Measurements from ENCODE around the gene WDR20. TPM values are rescaled to one million over a fixed set of nuclear protein-coding genes. Genes with fewer than 3 reads are reported as not detected.
"Not testable (repeated sequence)": the region's sequence is repeated elsewhere in the genome, so short reads cannot be mapped to it uniquely, and the experiment has no call there.

Gene WDR20
- total RNA-seq, 2 experiments from 2014 or later: 30.3 to 30.6 TPM

GRCh38 chr14:102235275-102235897, 95.7 kb downstream of the WDR20 start:
- Mint-ChIP-seq H3K4me3 (no peak overlapping the region), H3K9me3 (ENCODE audit: insufficient read depth) (no peaks in the 10 kb centered on the region), H3K27ac (no peak overlapping the region), H3K4me1 (ENCODE audit: low read depth) (no peaks in the 10 kb centered on the region), H3K27me3 (ENCODE audit: low read depth) (no peaks in the 10 kb centered on the region), H3K36me3 (ENCODE audit: low read depth) (no peaks in the 10 kb centered on the region)
- ChIA-PET POLR2A (no interaction called here), CTCF (interaction anchor here (1.3 kb wide), 1 partner anchor 69 kb away, joined by 3 read pairs; the partner anchor contains the start of gene MOK)
- peak; percentile 96 for ATAC-seq
- DNase-seq: peak; percentile 85

GRCh38 chr14:102236026-102236425, 96.3 kb downstream of the WDR20 start:
- CTCF ChIA-PET: interaction anchor here (1.2 to 2.1 kb wide), 5 partner anchors 15 to 82 kb away, joined by 3 to 10 read pairs (median 3); partner anchors contain the start of gene MOK
- no peak overlapping the region for H3K4me3 Mint-ChIP-seq
- DNase-seq (no peak), ATAC-seq (no peak)
- H3K4me1 Mint-ChIP-seq (ENCODE audit: low read depth): no peaks in the 10 kb centered on the region
- no peaks in the 10 kb centered on the region for H3K36me3 Mint-ChIP-seq (ENCODE audit: low read depth)
- POLR2A ChIA-PET: no interaction called here
- H3K9me3 Mint-ChIP-seq (ENCODE audit: insufficient read depth): no peaks in the 10 kb centered on the region
- H3K27ac Mint-ChIP-seq: no peak overlapping the region
- no peaks in the 10 kb centered on the region for H3K27me3 Mint-ChIP-seq (ENCODE audit: low read depth)

GRCh38 chr14:102238131-102238530, 98.4 kb downstream of the WDR20 start:
- CTCF ChIA-PET: interaction anchor here (0.7 to 2.1 kb wide), 3 partner anchors 54 to 76 kb away, joined by 3 to 5 read pairs (median 4); partner anchors contain the start of gene MOK
- no peak overlapping the region for H3K27ac Mint-ChIP-seq
- POLR2A ChIA-PET: no interaction called here
- no peaks in the 10 kb centered on the region for H3K4me1 Mint-ChIP-seq (ENCODE audit: low read depth)
- H3K4me3 Mint-ChIP-seq: no peak overlapping the region
- H3K27me3 Mint-ChIP-seq (ENCODE audit: low read depth): no peaks in the 10 kb centered on the region
- no peaks in the 10 kb centered on the region for H3K36me3 Mint-ChIP-seq (ENCODE audit: low read depth)
- DNase-seq: no peak
- no peaks in the 10 kb centered on the region for H3K9me3 Mint-ChIP-seq (ENCODE audit: insufficient read depth)
- no peak for ATAC-seq

- no peak overlapping the region for H3K4me3 Mint-ChIP-seq
- H3K9me3 Mint-ChIP-seq (ENCODE audit: insufficient read depth): no peaks in the 10 kb centered on the region
- H3K4me1 Mint-ChIP-seq (ENCODE audit: low read depth): no peaks in the 10 kb centered on the region
- ATAC-seq (no peak), DNase-seq (no peak)
- no peaks in the 10 kb centered on the region for H3K27me3 Mint-ChIP-seq (ENCODE audit: low read depth)
- POLR2A ChIA-PET: no interaction called here
- H3K27ac Mint-ChIP-seq: no peak overlapping the region
- no peaks in the 10 kb centered on the region for H3K36me3 Mint-ChIP-seq (ENCODE audit: low read depth)
- CTCF ChIA-PET: interaction anchor here (1.6 kb wide), 1 partner anchor 76 kb away, joined by 5 read pairs; no protein-coding TSS in a partner anchor
Observed at GRCh38 chr14:102238766-102239165, 99.1 kb downstream of the WDR20 start.

GRCh38 chr14:102239231-102239630, 99.5 kb downstream of the WDR20 start:
- no peak for DNase-seq
- no peaks in the 10 kb centered on the region for H3K9me3 Mint-ChIP-seq (ENCODE audit: insufficient read depth)
- ChIA-PET POLR2A (no interaction called here), CTCF (interaction anchor here (1.6 kb wide), 1 partner anchor 75 kb away, joined by 5 read pairs; no protein-coding TSS in a partner anchor)
- H3K27ac Mint-ChIP-seq: no peak overlapping the region
- no peak for ATAC-seq
- H3K4me1 Mint-ChIP-seq (ENCODE audit: low read depth): no peaks in the 10 kb centered on the region
- no peaks in the 10 kb centered on the region for H3K36me3 Mint-ChIP-seq (ENCODE audit: low read depth)
- H3K4me3 Mint-ChIP-seq: no peak overlapping the region
- no peaks in the 10 kb centered on the region for H3K27me3 Mint-ChIP-seq (ENCODE audit: low read depth)

- CTCF ChIA-PET; DNase-seq; H3K9me3 Mint-ChIP-seq (ENCODE audit: insufficient read depth); H3K27ac Mint-ChIP-seq; H3K36me3 Mint-ChIP-seq (ENCODE audit: low read depth); H3K4me1 Mint-ChIP-seq (ENCODE audit: low read depth); ATAC-seq; H3K27me3 Mint-ChIP-seq (ENCODE audit: low read depth); H3K4me3 Mint-ChIP-seq: not testable (repeated sequence)
- POLR2A ChIA-PET: interaction anchor here (0.6 kb wide), 1 partner anchor 329 kb away, joined by 3 read pairs; no protein-coding TSS in a partner anchor
Observed at GRCh38 chr14:102240481-102240880, 100.8 kb downstream of the WDR20 start.

- Mint-ChIP-seq H3K9me3 (ENCODE audit: insufficient read depth) (no peaks in the 10 kb centered on the region), H3K4me1 (ENCODE audit: low read depth) (no peaks in the 10 kb centered on the region), H3K36me3 (ENCODE audit: low read depth) (no peaks in the 10 kb centered on the region), H3K27me3 (ENCODE audit: low read depth) (no peaks in the 10 kb centered on the region), H3K27ac (no peak overlapping the region), H3K4me3 (no peak overlapping the region)
- no peak for DNase-seq
- ATAC-seq: no peak
- ChIA-PET POLR2A (interaction anchor here (0.6 kb wide), 1 partner anchor 328 kb away, joined by 3 read pairs; no protein-coding TSS in a partner anchor), CTCF (no interaction called here)
Observed at GRCh38 chr14:102241147-102241546, 101.5 kb downstream of the WDR20 start.

GRCh38 chr14:102243795-102244194, 104.1 kb downstream of the WDR20 start:
- H3K27me3 Mint-ChIP-seq (ENCODE audit: low read depth); H3K9me3 Mint-ChIP-seq (ENCODE audit: insufficient read depth); H3K27ac Mint-ChIP-seq; H3K4me3 Mint-ChIP-seq; ATAC-seq; CTCF ChIA-PET; H3K36me3 Mint-ChIP-seq (ENCODE audit: low read depth); H3K4me1 Mint-ChIP-seq (ENCODE audit: low read depth); DNase-seq; POLR2A ChIA-PET: not testable (repeated sequence)

GRCh38 chr14:102246071-102246470, 106.4 kb downstream of the WDR20 start:
- no peak for DNase-seq
- no peak overlapping the region for H3K27ac Mint-ChIP-seq
- ChIA-PET POLR2A (no interaction called here), CTCF (no interaction called here)
- H3K4me3 Mint-ChIP-seq: no peak overlapping the region
- no peak for ATAC-seq
- no peaks in the 10 kb centered on the region for H3K9me3 Mint-ChIP-seq (ENCODE audit: insufficient read depth)
- H3K4me1 Mint-ChIP-seq (ENCODE audit: low read depth): no peaks in the 10 kb centered on the region
- H3K27me3 Mint-ChIP-seq (ENCODE audit: low read depth): no peaks in the 10 kb centered on the region
- H3K36me3 Mint-ChIP-seq (ENCODE audit: low read depth): no peaks in the 10 kb centered on the region

GRCh38 chr14:102248121-102248520, 108.4 kb downstream of the WDR20 start:
- Mint-ChIP-seq H3K36me3 (ENCODE audit: low read depth) (no peaks in the 10 kb centered on the region), H3K4me3 (no peak overlapping the region), H3K4me1 (ENCODE audit: low read depth) (no peaks in the 10 kb centered on the region), H3K27me3 (ENCODE audit: low read depth) (no peaks in the 10 kb centered on the region), H3K9me3 (ENCODE audit: insufficient read depth) (no peaks in the 10 kb centered on the region), H3K27ac (no peak overlapping the region)
- no peak for DNase-seq
- ChIA-PET CTCF (no interaction called here), POLR2A (no interaction called here)
- no peak for ATAC-seq

GRCh38 chr14:102249041-102249440, 109.3 kb downstream of the WDR20 start:
- ChIA-PET POLR2A (no interaction called here), CTCF (no interaction called here)
- no peak for DNase-seq
- no peak for ATAC-seq
- no peak overlapping the region for H3K27ac Mint-ChIP-seq
- no peaks in the 10 kb centered on the region for H3K9me3 Mint-ChIP-seq (ENCODE audit: insufficient read depth)
- no peak overlapping the region for H3K4me3 Mint-ChIP-seq
- no peaks in the 10 kb centered on the region for H3K36me3 Mint-ChIP-seq (ENCODE audit: low read depth)
- H3K27me3 Mint-ChIP-seq (ENCODE audit: low read depth): no peaks in the 10 kb centered on the region
- no peaks in the 10 kb centered on the region for H3K4me1 Mint-ChIP-seq (ENCODE audit: low read depth)

- CTCF ChIA-PET: no interaction called here
- H3K27ac Mint-ChIP-seq: no peak overlapping the region
- DNase-seq (no peak), ATAC-seq (no peak)
- no peak overlapping the region for H3K4me3 Mint-ChIP-seq
- POLR2A ChIA-PET: no interaction called here
- H3K27me3 Mint-ChIP-seq (ENCODE audit: low read depth): no peaks in the 10 kb centered on the region
- H3K36me3 Mint-ChIP-seq (ENCODE audit: low read depth): no peaks in the 10 kb centered on the region
- no peaks in the 10 kb centered on the region for H3K4me1 Mint-ChIP-seq (ENCODE audit: low read depth)
- H3K9me3 Mint-ChIP-seq (ENCODE audit: insufficient read depth): no peaks in the 10 kb centered on the region
Observed at GRCh38 chr14:102249981-102250380, 110.3 kb downstream of the WDR20 start.

- ChIA-PET CTCF (no interaction called here), POLR2A (interaction anchor here (0.7 kb wide), 1 partner anchor 171 kb away, joined by 3 read pairs; no protein-coding TSS in a partner anchor)
- H3K9me3 Mint-ChIP-seq (ENCODE audit: insufficient read depth): no peaks in the 10 kb centered on the region
- no peaks in the 10 kb centered on the region for H3K36me3 Mint-ChIP-seq (ENCODE audit: low read depth)
- no peak overlapping the region for H3K4me3 Mint-ChIP-seq
- no peak overlapping the region for H3K27ac Mint-ChIP-seq
- no peaks in the 10 kb centered on the region for H3K4me1 Mint-ChIP-seq (ENCODE audit: low read depth)
- no peaks in the 10 kb centered on the region for H3K27me3 Mint-ChIP-seq (ENCODE audit: low read depth)
- DNase-seq (no peak), ATAC-seq (no peak)
Observed at GRCh38 chr14:102250636-102251035, 110.9 kb downstream of the WDR20 start.
